Peyer's patch (tissue), 4 donors: ENCODE measurements around the gene ZG16.
"Not testable (repeated sequence)": the region's sequence is repeated elsewhere in the genome, so short reads cannot be mapped to it uniquely, and the experiment has no call there.

Experiments used
- POLR2A ChIP-seq, 2 donors: fragments of 450-650 bp; IDR thresholded peaks; one replicate each; pipeline ENCODE4 v1.5.1; 2017; ENCODE audit warnings: antibody characterized with exemption in 2 of 2, mild to moderate bottlenecking in 2 of 2, moderate library complexity in 2 of 2
- TF ChIP-seq, protein P1 (sequence below), 6 experiments: fragments of 450-650 bp in 4 of 6; fragments of 200-600 bp in 2 of 6; sonication (generic) in 1 of 6; IDR thresholded peaks; one replicate each; pipeline ENCODE4 v1.5.1; 2017 to 2019; ENCODE audit warnings: antibody characterized with exemption in 6 of 6, mild to moderate bottlenecking in 3 of 6, moderate library complexity in 1 of 6

DNA sequence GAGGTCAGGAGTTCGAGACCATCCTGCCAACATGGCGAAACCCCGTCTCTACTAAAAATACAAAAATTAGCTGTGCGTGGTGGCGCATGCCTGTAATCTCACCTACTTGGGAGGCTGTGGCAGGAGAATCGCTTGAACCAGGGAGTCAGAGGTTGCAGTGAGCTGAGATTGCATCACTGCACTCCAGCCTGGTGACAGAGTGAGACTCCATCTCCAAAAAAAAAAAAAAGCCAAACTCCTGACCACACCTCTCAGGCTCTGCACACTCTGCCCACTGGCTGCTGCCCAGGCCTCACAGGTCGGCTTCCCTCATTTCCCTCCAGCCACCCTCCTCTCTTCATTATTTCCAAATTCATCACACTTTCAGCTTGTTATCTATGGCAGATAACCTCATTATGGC, 5.7 kb upstream of the ZG16 start:
- TF ChIP-seq POLR2A (IDR thresholded peaks at IDR 0.05) = not testable (repeated sequence)
- TF ChIP-seq, protein P1, sequence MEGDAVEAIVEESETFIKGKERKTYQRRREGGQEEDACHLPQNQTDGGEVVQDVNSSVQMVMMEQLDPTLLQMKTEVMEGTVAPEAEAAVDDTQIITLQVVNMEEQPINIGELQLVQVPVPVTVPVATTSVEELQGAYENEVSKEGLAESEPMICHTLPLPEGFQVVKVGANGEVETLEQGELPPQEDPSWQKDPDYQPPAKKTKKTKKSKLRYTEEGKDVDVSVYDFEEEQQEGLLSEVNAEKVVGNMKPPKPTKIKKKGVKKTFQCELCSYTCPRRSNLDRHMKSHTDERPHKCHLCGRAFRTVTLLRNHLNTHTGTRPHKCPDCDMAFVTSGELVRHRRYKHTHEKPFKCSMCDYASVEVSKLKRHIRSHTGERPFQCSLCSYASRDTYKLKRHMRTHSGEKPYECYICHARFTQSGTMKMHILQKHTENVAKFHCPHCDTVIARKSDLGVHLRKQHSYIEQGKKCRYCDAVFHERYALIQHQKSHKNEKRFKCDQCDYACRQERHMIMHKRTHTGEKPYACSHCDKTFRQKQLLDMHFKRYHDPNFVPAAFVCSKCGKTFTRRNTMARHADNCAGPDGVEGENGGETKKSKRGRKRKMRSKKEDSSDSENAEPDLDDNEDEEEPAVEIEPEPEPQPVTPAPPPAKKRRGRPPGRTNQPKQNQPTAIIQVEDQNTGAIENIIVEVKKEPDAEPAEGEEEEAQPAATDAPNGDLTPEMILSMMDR (IDR thresholded peaks at IDR 0.05) = not testable (repeated sequence)
